HG03571 (cell line): ENCODE data around the gene FOXC1.

Experiments
- ATAC-seq: cut with Tn5 transposase; IDR thresholded peaks from one replicate; pipeline ENCODE4 v1.9.1; 2021; ENCODE audit not compliant: unreplicated experiment

FOXC1 gene

DNA sequence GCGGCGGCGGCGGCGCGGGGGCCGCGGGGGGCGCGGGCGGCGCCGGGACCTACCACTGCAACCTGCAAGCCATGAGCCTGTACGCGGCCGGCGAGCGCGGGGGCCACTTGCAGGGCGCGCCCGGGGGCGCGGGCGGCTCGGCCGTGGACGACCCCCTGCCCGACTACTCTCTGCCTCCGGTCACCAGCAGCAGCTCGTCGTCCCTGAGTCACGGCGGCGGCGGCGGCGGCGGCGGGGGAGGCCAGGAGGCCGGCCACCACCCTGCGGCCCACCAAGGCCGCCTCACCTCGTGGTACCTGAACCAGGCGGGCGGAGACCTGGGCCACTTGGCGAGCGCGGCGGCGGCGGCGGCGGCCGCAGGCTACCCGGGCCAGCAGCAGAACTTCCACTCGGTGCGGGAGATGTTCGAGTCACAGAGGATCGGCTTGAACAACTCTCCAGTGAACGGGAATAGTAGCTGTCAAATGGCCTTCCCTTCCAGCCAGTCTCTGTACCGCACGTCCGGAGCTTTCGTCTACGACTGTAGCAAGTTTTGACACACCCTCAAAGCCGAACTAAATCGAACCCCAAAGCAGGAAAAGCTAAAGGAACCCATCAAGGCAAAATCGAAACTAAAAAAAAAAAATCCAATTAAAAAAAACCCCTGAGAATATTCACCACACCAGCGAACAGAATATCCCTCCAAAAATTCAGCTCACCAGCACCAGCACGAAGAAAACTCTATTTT is 2.0 kb downstream of the FOXC1 start:
- no peak for ATAC-seq

- no peak for ATAC-seq
These were observed 2.7 kb downstream of the FOXC1 start for GRCh38 chr6:1612299-1612973.

- no peak for ATAC-seq
These were observed 3.2 kb downstream of the FOXC1 start for GRCh38 chr6:1612974-1613306.

GRCh38 chr6:1613346-1613687 is 3.6 kb downstream of the FOXC1 start:
- ATAC-seq: no peak

GRCh38 chr6:1613688-1614447 is 4.2 kb downstream of the FOXC1 start:
- no peak for ATAC-seq

- ATAC-seq: no peak
These were observed 4.9 kb downstream of the FOXC1 start for GRCh38 chr6:1614448-1615150.

- no peak for ATAC-seq
These were observed 5.6 kb downstream of the FOXC1 start for GRCh38 chr6:1615151-1615852.

DNA sequence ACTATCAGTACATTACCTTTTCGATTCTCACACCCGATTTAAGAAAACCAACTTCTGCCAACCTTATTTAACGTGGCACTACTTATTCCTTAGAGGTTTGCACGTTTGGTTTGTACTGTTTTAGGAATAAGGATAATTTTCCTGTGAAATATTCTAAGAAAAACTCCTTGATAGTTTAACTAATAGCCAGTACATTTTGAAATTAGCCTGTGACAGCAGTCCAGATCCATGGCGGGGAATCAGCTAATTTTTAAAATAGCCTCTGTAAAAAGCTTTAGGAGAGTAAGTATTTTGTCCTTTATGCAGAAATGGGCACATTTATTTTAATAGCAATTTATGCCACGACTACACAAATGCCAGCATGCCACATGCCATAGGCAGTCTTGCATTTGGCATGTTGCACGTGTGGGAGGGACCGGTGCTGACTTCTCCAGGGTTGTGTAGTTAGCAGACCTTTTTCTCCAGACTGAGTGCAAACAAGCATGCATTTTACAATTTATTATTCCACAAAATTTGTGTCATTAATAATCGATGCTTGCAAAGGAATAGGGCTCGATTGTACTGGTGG is 6.2 kb downstream of the FOXC1 start:
- ATAC-seq: no peak

DNA sequence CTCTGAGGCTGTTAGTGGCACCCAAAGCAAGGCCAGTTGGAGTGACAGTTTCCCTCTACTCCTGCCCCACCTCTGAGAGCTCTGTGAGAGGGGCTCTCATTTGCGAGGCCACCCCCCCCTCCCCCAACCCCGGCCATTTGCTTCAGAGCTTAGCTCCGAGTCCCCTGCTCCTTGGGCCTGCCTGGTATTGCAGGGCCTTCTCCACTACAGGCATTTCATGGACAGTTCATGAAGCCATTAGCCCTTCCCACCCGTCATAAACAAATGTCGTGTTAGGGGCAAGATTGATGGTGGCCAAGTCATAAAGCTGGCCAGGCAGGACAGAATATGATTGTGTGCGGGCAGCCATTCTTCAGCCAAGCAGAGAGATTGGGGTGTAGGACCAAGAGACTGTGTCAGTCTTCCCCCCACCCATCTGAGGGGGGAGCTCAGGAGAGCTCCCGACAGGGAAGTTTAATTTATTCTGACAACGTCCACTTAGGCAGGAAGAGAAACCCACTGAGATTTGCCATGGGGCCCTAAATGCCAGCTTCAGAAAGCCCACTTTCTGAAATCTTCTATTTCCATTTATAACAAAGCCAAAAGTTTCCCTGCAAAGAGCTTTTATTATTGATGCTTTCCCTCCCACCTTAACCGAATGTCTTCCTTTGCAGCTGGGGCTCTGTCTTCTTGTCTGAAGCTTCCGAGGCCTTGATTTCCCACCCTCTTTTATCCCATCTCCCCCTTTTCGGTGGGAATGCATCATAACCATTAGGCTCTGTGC is 7.2 kb downstream of the FOXC1 start:
- ATAC-seq: no peak

DNA sequence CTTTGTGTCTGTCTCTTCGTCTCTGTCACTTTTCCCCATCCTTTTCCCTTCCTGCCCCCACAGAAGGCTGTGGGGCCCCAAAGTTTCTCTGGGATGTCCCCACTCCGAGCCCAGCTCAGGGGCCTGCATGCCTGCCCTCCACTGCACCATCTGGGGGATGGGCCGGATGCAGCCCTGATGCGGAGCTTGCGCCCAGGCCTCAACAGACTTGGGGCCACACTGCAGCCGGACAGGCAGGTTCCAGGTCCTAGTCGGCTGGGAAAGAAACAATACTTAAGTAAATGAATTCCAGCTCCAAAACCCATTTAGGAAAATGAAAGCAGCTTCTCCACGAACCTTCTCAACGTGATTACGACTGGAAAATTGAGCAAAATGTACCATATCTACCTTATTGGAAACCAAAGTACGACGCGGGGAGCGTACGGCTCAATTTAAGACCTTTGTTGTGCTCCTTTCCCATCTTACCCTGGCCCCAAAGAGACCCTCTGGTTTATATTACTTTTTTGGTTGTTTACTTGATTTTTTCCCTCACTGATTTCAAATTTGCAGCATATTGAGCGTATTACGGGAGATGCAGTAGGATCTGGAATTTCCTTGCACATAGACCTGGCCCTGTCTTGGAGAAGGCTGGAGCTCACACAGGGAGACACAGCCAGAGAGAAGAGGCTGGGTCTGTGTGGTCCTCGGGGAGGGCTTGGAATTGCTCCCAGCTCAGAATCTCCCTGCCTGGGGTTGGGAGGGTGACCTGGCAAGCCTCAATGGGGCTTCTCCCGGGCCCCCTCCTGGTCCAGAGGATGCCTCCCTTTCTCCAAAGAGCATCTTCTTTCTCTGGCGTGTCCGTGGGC is 8.0 kb downstream of the FOXC1 start:
- no peak for ATAC-seq

GRCh38 chr6:1618311-1619097 is 8.8 kb downstream of the FOXC1 start:
- ATAC-seq: no peak

GRCh38 chr6:1619098-1619672 is 9.5 kb downstream of the FOXC1 start:
- no peak for ATAC-seq

GRCh38 chr6:1619673-1620503 is 10.2 kb downstream of the FOXC1 start:
- no peak for ATAC-seq

GRCh38 chr6:1620504-1621069 is 10.9 kb downstream of the FOXC1 start:
- ATAC-seq: no peak

GRCh38 chr6:1621070-1621701 is 11.5 kb downstream of the FOXC1 start:
- ATAC-seq: no peak

- no peak for ATAC-seq
These were observed 12.6 kb downstream of the FOXC1 start for GRCh38 chr6:1622220-1622850.
